ENCODE measurements around the gene COX6A1. TPM values are rescaled to one million over a fixed set of nuclear protein-coding genes. Genes with fewer than 3 reads are reported as not detected.
"Not testable (repeated sequence)": the region's sequence is repeated elsewhere in the genome, so short reads cannot be mapped to it uniquely, and the experiment has no call there.

Gene COX6A1
- total RNA-seq, 2 donors from 2014 or later = 887 to 1,081 TPM

GRCh38 chr12:120444676-120445075 is 6.8 kb downstream of the COX6A1 start:
- Histone ChIP-seq H3K27ac (no peak overlapping the region), H3K4me3 (no peak overlapping the region), H3K9ac (ENCODE audit: low read depth in 2 of 2, low read length in 2 of 2) (no peak overlapping the region), H3K36me3 (peaks cover 6% of the 10 kb centered on the region), H3K4me1 (peaks cover 10% of the 10 kb centered on the region), H3K9me3 (no peaks in the 10 kb centered on the region), H3K27me3 (no peaks in the 10 kb centered on the region)
- no peak for DNase-seq
- TF ChIP-seq CTCF (IDR thresholded peaks at IDR 0.05) = no peak
- intact Hi-C loops (cut with DNase I) = loop anchor here (10.0 kb wide), 1 partner anchor 130 kb away; no protein-coding TSS in a partner anchor

GRCh38 chr12:120445911-120446843 is 8.3 kb downstream of the COX6A1 start, which contains the start of the genes GATC and TRIAP1:
Gene GATC, plus strand, starts transcription at chr12:120446444. Its CDS starts 37 bp downstream, at chr12:120446481.
Gene TRIAP1, minus strand, starts transcription at chr12:120446384. Its CDS starts 12 bp downstream, at chr12:120446372.
- H3K36me3 ChIP-seq = no peaks in the 10 kb centered on the region
- H3K27me3 ChIP-seq = no peaks in the 10 kb centered on the region
- intact Hi-C loops (cut with DNase I) = loop anchor here (10.0 kb wide), 1 partner anchor 129 kb away; no protein-coding TSS in a partner anchor
- peaks cover 10% of the 10 kb centered on the region for H3K4me1 ChIP-seq
- no peaks in the 10 kb centered on the region for H3K9me3 ChIP-seq
- peak within 1 kb of the TSS; percentile 98 for H3K4me3 ChIP-seq
- H3K27ac ChIP-seq = peak within 1 kb of the TSS; percentile 91
- DNase-seq = peak; percentile 90
- no peak for TF ChIP-seq CTCF (IDR thresholded peaks at IDR 0.05)
- H3K9ac ChIP-seq (ENCODE audit: low read depth in 2 of 2, low read length in 2 of 2) = peak within 1 kb of the TSS; percentile 92 to 94

- DNase-seq, H3K36me3 ChIP-seq, H3K27me3 ChIP-seq, H3K9me3 ChIP-seq: not testable (repeated sequence)
- intact Hi-C loops (cut with DNase I) = loop anchor here (10.0 kb wide), 1 partner anchor 128 kb away; no protein-coding TSS in a partner anchor
- Histone ChIP-seq H3K27ac (peak overlapping the region; percentile 91), H3K9ac (ENCODE audit: low read depth in 2 of 2, low read length in 2 of 2) (peak overlapping the region; percentile 92 to 94), H3K4me1 (peaks cover 10% of the 10 kb centered on the region), H3K4me3 (peak overlapping the region; percentile 98)
Measured at GRCh38 chr12:120446844-120447178, 8.9 kb downstream of the COX6A1 start.

GRCh38 chr12:120447992-120448391 is 10.1 kb downstream of the COX6A1 start:
- H3K27me3 ChIP-seq = no peaks in the 10 kb centered on the region
- H3K36me3 ChIP-seq = no peaks in the 10 kb centered on the region
- intact Hi-C loops (cut with DNase I) = loop anchor here (10.0 kb wide), 1 partner anchor 127 kb away; no protein-coding TSS in a partner anchor
- no peak overlapping the region for H3K4me3 ChIP-seq
- DNase-seq = no peak
- TF ChIP-seq CTCF (IDR thresholded peaks at IDR 0.05) = no peak
- no peaks in the 10 kb centered on the region for H3K9me3 ChIP-seq
- H3K9ac ChIP-seq (ENCODE audit: low read depth in 2 of 2, low read length in 2 of 2) = no peak overlapping the region
- no peak overlapping the region for H3K27ac ChIP-seq
- peaks cover 10% of the 10 kb centered on the region for H3K4me1 ChIP-seq

- H3K9me3 ChIP-seq; DNase-seq; H3K9ac ChIP-seq (ENCODE audit: low read depth in 2 of 2, low read length in 2 of 2); H3K4me1 ChIP-seq; H3K27ac ChIP-seq; H3K4me3 ChIP-seq; H3K36me3 ChIP-seq; H3K27me3 ChIP-seq; intact Hi-C loops (cut with DNase I): not testable (repeated sequence)
Measured at GRCh38 chr12:120452524-120452923, 14.6 kb downstream of the COX6A1 start.

GRCh38 chr12:120453060-120453750 is 15.3 kb downstream of the COX6A1 start:
- peaks cover 2% of the 10 kb centered on the region for H3K36me3 ChIP-seq
- no peak overlapping the region for H3K4me3 ChIP-seq
- no peak for DNase-seq
- no peaks in the 10 kb centered on the region for H3K27me3 ChIP-seq
- H3K9me3 ChIP-seq = no peaks in the 10 kb centered on the region
- no peak overlapping the region for H3K27ac ChIP-seq
- H3K9ac ChIP-seq (ENCODE audit: low read depth in 2 of 2, low read length in 2 of 2) = no peak overlapping the region
- no peak for TF ChIP-seq CTCF (IDR thresholded peaks at IDR 0.05)
- no peaks in the 10 kb centered on the region for H3K4me1 ChIP-seq
- intact Hi-C loops (cut with DNase I) = no loop called here

All from colonic mucosa (tissue), 4 donors.